ENCODE measurements around the gene CD300LD. TPM values are rescaled to one million over a fixed set of nuclear protein-coding genes. Genes with fewer than 3 reads are reported as not detected.

Gene CD300LD
- total and polyA plus RNA-seq, 2 experiments from 2014 or later: not detected

- TF ChIP-seq REST (IDR thresholded peaks at IDR 0.05; ENCODE audit: unreplicated experiment): no peak
These were observed 33.6 kb upstream of the CD300LD start (continued) for GRCh38 chr17:74625661-74626060.

GRCh38 chr17:74624131-74624530 lies 32.0 kb upstream of the CD300LD start:
- Histone ChIP-seq H3K79me2 (replicated peaks; ENCODE audit: insufficient read depth) (no peaks in the 10 kb centered on the region), H3K36me3 (ENCODE audit: insufficient read depth) (no peaks in the 10 kb centered on the region), H3K27me3 (ENCODE audit: insufficient read depth) (no peaks in the 10 kb centered on the region), H3F3A (replicated peaks; ENCODE audit: low read depth) (no peaks in the 10 kb centered on the region), H2AFZ (no peak overlapping the region), H3K4me3 (no peak overlapping the region), H3K27ac (ENCODE audit: low read depth) (no peak overlapping the region), H4K20me1 (replicated peaks; ENCODE audit: insufficient read depth) (no peaks in the 10 kb centered on the region), H3K9me2 (ENCODE audit: insufficient read depth) (no peaks in the 10 kb centered on the region), H3K4me1 (ENCODE audit: insufficient read depth) (no peaks in the 10 kb centered on the region), H3K4me2 (no peak overlapping the region)
- Mint-ChIP-seq H3K9me3 (no peaks in the 10 kb centered on the region; the same call in 2 of the 3 replicates), H3K36me3 (ENCODE audit: low read depth) (no peaks in the 10 kb centered on the region), H3K4me1 (no peaks in the 10 kb centered on the region; the same call in 2 of the 3 replicates), H3K27me3 (ENCODE audit: insufficient read depth, low read depth, poor library complexity) (peaks cover 5% of the 10 kb centered on the region), H3K4me3 (no peak overlapping the region), H3K27ac (no peak overlapping the region)
- ATAC-seq: no peak
- no peak for DNase-seq (ENCODE audit: low spot score)
- TF ChIP-seq NANOG (IDR thresholded peaks at IDR 0.05; ENCODE audit: borderline replicate concordance) (no peak), JUNB (IDR thresholded peaks at IDR 0.05; ENCODE audit: unreplicated experiment) (no peak), POLR2AphosphoS5 (IDR thresholded peaks at IDR 0.05; ENCODE audit: low read depth) (no peak), CREB1 (CRISPR knock-in tag; IDR thresholded peaks at IDR 0.05; ENCODE audit: low read depth) (no peak), ZNF462 (CRISPR knock-in tag; IDR thresholded peaks at IDR 0.05) (no peak), ETS1 (IDR thresholded peaks at IDR 0.05) (no peak), ZNF114 (CRISPR knock-in tag; IDR thresholded peaks at IDR 0.05) (no peak), CTCF (conservative IDR thresholded peaks at IDR 0.05; ENCODE audit: low read depth in 2 of 2) (no peak), ZNF331 (CRISPR knock-in tag; IDR thresholded peaks at IDR 0.05; ENCODE audit: low read depth) (no peak), EZH2 (IDR thresholded peaks at IDR 0.05; ENCODE audit: low read depth, unreplicated experiment) (no peak)

Data from GM23338 (cell line).